ENCODE data around the gene DSG1.

DSG1 gene

GRCh38 chr18:31354990-31355389 lies 37.0 kb downstream of the DSG1 start:
- no peak for DNase-seq

GRCh38 chr18:31356025-31356424 lies 38.1 kb downstream of the DSG1 start:
- no peak for DNase-seq

DNA sequence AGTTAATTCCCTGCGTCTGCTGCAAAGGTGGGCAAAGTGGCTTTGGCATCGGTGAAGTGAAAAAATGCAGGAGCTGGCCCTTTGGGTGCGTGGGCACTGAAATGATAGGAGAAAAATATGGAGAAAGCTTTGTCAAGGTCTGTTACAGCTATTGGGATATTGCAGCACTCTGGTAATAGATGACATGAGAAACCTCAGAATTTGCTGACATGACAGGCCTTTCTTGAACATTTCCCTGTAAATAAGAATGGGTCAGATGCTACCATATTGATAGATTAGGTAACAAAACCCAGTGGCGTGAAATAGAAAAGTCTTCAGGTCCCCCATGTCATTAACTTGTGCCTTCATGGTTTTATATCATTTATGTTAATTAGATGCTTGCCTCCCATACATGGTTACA lies 46.2 kb downstream of the DSG1 start:
- DNase-seq, result no peak

DNA sequence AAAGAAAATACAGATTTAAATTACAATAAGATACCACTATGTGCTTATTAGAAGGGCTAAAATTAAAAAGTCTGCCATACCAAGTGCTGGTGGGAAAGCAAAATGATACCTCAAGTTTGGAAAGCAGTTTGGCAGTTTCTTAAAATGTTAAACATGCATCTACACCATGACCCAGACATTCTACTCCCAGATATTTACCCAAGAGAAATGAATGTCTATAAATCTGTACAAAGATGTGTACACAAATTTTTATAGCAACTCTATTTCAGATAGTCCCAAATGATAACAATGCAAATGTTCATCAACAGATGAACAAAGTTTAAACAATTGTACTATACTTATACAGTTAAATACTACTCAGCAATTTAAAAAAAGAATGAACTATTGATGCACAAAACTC lies 51.5 kb downstream of the DSG1 start:
- no peak for DNase-seq

DNA sequence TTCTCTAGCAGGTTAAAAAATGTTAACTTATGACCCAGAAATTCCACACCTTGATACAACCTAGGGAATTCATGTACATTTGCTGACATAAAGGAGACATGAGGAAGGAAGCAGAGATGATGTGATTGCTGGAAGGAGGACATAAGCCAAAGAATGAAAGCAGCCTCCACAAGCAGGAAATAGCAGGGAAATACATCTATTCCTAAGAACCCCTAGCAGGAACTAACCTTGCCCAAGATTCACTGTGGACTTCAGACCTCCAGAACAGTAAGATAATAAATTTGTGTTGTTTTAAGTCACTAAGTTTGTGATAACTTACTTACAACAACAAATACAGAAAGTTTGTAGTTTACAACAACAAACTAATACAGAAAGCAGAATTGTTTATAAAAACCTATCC lies 54.0 kb downstream of the DSG1 start:
- no peak for DNase-seq

GRCh38 chr18:31373641-31374040 lies 55.7 kb downstream of the DSG1 start:
- DNase-seq, result no peak

DNA sequence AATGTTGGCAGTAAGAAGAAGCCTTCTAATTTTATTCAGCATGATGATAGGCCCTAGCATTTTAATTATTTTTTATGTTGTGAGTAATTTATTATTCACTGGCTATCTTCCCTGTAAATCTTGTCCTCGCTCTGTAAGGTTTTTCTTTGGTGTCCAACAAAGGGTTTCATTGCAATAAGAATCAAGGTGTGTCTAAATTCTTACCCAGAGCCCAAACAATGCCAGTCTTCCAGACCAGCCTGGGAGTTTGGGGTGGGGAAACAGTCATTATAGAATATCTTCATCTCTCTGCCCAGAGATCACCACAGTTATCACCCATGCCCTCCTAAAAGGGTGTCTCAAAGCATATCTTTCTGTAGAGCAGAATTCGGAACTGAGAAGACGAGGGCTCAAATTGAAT lies 58.5 kb downstream of the DSG1 start, which contains the start of gene DSG4:
Gene DSG4, plus strand, starts transcription at position 301 of the 400 bp plus-strand sequence. CDS start 135 bp downstream, outside the sequence.
- no peak for DNase-seq

DNA sequence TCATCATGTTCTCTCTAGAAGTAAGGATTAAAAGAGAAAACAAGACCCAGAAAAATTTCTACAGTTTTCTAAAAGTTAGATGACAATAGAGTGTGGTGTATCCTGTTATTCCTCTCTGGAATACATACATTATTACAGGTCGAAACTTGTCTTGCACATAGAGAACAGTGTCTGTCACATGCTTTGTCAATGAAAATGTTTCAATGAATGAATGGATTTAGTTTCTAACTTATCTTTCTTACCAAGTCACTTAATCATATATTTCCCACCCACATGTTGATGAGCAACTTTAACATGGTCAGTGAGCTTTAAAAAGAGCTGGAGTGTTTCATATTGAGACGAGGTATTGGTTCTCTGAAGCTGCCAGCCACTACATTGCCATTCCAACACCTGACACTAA lies 63.0 kb downstream of the DSG1 start:
- DNase-seq, result no peak

DNA sequence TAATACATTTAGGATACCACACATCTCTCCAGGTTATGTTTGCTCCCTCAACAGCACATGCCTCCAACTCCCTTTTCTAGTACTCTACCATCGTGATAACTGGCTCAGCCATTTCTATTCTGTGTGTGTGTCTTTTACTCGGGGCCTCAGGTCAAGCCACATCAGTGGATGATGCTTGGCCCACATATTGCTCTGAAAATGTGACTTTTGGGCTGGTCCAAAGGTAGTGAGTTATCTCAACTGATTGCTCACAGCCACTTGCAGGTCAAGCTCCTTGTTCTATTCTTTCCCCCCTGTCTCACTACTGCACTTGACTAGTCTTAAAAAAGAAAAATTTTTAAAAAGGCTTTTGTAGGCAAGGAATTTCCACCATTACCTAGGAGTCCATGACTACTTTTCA lies 64.1 kb downstream of the DSG1 start:
- no peak for DNase-seq

- no peak for DNase-seq
These were observed 68.8 kb downstream of the DSG1 start for GRCh38 chr18:31386741-31387140.

- DNase-seq, result no peak
These were observed 75.3 kb downstream of the DSG1 start for GRCh38 chr18:31393286-31393685.

GRCh38 chr18:31396796-31397612 lies 79.0 kb downstream of the DSG1 start:
- no peak for DNase-seq

DNA sequence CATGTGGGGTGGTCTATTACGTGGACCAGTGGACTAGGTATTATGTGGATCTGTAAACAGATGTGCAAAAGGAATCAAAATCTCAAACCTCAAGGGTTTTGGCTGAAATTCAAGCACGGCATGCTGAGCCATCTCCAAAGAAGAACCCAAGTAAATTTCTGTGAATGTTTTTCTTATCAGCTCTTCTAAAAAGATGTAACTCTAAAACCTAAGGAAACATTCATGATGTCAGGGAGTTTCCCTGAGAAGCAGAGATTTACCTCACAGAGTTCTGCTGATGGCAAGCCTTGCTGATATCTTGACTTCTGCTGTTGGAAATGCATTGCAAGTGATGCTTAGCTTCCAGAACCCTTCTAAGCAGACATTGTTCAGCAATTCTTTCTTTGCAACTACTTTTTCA lies 80.2 kb downstream of the DSG1 start:
- no peak for DNase-seq

- no peak for DNase-seq
These were observed 81.5 kb downstream of the DSG1 start for GRCh38 chr18:31399306-31400032.

DNA sequence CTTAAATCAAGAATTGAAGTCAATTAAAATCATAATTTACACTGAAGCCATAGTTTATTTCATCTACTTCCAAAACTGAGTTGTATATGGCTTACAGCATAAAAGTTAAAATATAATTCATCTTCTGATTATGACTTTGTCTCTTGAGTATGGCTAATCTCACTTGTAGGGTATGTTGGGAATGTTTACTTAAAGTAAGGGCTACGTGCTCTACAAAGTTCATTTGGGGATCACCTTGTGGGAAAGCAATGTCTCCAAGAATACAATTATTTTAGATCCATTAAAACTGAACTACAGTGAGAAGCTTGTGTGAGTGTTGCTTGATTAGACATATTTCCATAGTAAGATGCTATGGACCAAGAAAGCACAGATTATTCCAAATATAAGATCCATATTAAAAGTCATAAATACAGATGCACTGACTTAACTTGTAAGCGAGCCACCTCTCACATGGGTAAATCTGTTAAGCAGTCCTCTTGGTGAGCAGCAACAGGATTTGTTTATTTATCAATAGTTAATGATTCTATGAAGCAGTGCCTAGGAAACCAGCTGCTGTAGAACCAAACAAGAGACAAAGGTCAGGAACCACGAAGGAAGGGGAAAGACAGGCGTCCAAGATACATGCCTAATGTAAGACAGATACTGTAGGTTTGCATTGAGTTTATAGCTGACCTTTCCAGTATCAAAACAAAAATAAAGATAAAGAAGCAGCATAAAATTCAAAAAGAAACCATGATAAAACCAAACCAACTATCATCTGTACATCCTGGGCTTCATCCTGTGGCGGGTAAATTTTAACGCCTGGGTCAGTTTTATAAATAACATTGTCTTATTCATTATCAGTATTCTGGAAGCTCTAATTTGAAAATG lies 83.4 kb downstream of the DSG1 start:
- DNase-seq, result no peak

DNA sequence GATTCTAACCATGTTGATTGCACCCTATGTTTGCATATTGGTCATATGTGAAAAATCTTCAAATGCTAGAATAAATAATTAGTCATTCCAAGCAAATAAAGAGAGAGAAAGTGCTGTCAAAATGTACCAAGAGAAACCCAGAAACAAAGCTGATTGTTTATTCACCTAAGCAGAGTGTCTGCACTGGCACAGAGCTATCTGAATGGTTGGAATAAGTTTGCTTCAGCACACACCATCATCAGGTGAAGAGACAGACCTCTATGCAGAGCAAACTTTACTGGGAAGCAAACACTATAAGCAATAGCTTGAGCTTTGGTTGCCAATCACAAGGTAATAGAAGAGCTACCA lies 84.0 kb downstream of the DSG1 start:
- no peak for DNase-seq

DNA sequence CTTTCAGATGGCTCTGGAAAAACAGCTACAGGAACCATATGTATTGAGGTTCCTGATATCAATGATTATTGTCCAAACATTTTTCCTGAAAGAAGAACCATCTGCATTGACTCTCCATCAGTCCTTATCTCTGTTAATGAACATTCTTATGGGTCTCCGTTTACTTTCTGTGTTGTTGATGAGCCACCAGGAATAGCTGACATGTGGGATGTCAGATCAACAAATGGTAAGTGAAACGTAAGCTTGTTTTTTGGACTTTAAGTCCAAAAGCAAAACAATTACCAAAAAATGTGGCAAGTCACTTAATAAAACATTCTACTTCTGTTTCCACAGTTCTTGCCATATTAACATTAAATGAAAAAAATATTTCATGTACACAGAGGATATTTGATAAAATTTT lies 85.4 kb downstream of the DSG1 start:
- no peak for DNase-seq
